Measurements from ENCODE around the gene C17orf58. TPM values are rescaled to one million over a fixed set of nuclear protein-coding genes. Genes with fewer than 3 reads are reported as not detected.
"Not testable (repeated sequence)": the region's sequence is repeated elsewhere in the genome, so short reads cannot be mapped to it uniquely, and the experiment has no call there.

Gene C17orf58
- total and polyA plus RNA-seq, 7 experiments from 2014 or later, result 0.28 to 6.9 (median 0.88) TPM; not detected in 2

- ChIA-PET CTCF (interaction anchor here (0.8 kb wide), 1 partner anchor 11 kb away, joined by 4 read pairs; no protein-coding TSS in a partner anchor), POLR2A (interaction anchor here (0.6 to 1.3 kb wide), 4 partner anchors 16 to 302 kb away, joined by 3 to 6 read pairs (median 4); partner anchors contain the start of genes KPNA2 and NOL11)
- peak overlapping the region; percentile 79 for H3K27ac ChIP-seq (ENCODE audit: low read depth, low read length)
- no peaks in the 10 kb centered on the region for H3K9me3 ChIP-seq (ENCODE audit: control insufficient read depth in 2 of 3, low read length in 3 of 3)
- intact Hi-C loops (cut with micrococcal nuclease), result loop anchor here (1.0 to 5.0 kb wide), 4 partner anchors 9 to 1307 kb away; partner anchors contain the start of genes KPNA2 (in 2 of the 2) and ABCA5 (in 1 of the 2)
- H3K27me3 Mint-ChIP-seq, result peaks cover 0 to 9% (median 0%) of the 10 kb centered on the region in 5 donors
- peaks cover 6 to 10% of the 10 kb centered on the region in 2 donors for H3K4me1 ChIP-seq (ENCODE audit: control insufficient read depth in 2 of 2, insufficient read depth in 2 of 2, low read length in 2 of 2)
- peaks cover 10 to 25% (median 17%) of the 10 kb centered on the region in 7 donors for H3K4me1 Mint-ChIP-seq
- peaks cover 0 to 13% (median 0%) of the 10 kb centered on the region in 11 donors for H3K9me3 Mint-ChIP-seq
- H3K36me3 Mint-ChIP-seq, result peaks cover 0 to 3% (median 0%) of the 10 kb centered on the region in 5 donors
- DNase-seq, result peak; percentile 88 to 100 (median 94)
- H3K4me3 Mint-ChIP-seq, result peak overlapping the region; percentile 85 to 95 (median 89)
- ATAC-seq, result peak; percentile 96
- peak overlapping the region; percentile 89 to 100 (median 98) for H3K27ac Mint-ChIP-seq
- H3K4me3 ChIP-seq (ENCODE audit: low read length), result peak overlapping the region; percentile 79
- no peaks in the 10 kb centered on the region for H3K27me3 ChIP-seq (ENCODE audit: control insufficient read depth in 2 of 2, insufficient read depth in 2 of 2, low read length in 2 of 2)
- no peaks in the 10 kb centered on the region for H3K36me3 ChIP-seq (ENCODE audit: control insufficient read depth in 2 of 3, insufficient read depth in 3 of 3, low read length in 3 of 3)
These were observed 23.6 kb upstream of the C17orf58 start for GRCh38 chr17:68019675-68020408.

GRCh38 chr17:68019336-68019674, 23.0 kb upstream of the C17orf58 start:
- Mint-ChIP-seq H3K9me3 (peaks cover 0 to 13% (median 0%) of the 10 kb centered on the region in 11 donors), H3K27ac (peak overlapping the region in 8 of 9 donors; percentile 89 to 100 (median 98)), H3K4me3 (peak overlapping the region; percentile 85 to 95 (median 89)), H3K27me3 (peaks cover 0 to 13% (median 0%) of the 10 kb centered on the region in 5 donors), H3K36me3 (peaks cover 0 to 3% (median 0%) of the 10 kb centered on the region in 5 donors), H3K4me1 (peaks cover 10 to 25% (median 18%) of the 10 kb centered on the region in 7 donors)
- Histone ChIP-seq H3K4me3 (ENCODE audit: low read length) (peak overlapping the region; percentile 79), H3K9me3 (ENCODE audit: control insufficient read depth in 2 of 3, low read length in 3 of 3) (no peaks in the 10 kb centered on the region), H3K27ac (ENCODE audit: low read depth, low read length) (no peak overlapping the region), H3K27me3 (ENCODE audit: control insufficient read depth in 2 of 2, insufficient read depth in 2 of 2, low read length in 2 of 2) (no peaks in the 10 kb centered on the region), H3K4me1 (ENCODE audit: control insufficient read depth in 2 of 2, insufficient read depth in 2 of 2, low read length in 2 of 2) (peaks cover 6 to 10% of the 10 kb centered on the region in 2 donors), H3K36me3 (ENCODE audit: control insufficient read depth in 2 of 3, insufficient read depth in 3 of 3, low read length in 3 of 3) (no peaks in the 10 kb centered on the region)
- ChIA-PET CTCF (no interaction called here), POLR2A (interaction anchor here (0.6 to 1.3 kb wide), 3 partner anchors 18 to 302 kb away, joined by 3 to 6 read pairs (median 5); partner anchors contain the start of gene NOL11)
- DNase-seq, result no peak
- intact Hi-C loops (cut with micrococcal nuclease), result loop anchor here in 1 of 2 donors (1.0 kb wide), 1 partner anchor 26 kb away; no protein-coding TSS in a partner anchor
- no peak for ATAC-seq

- POLR2A ChIA-PET; H3K27me3 ChIP-seq (ENCODE audit: control insufficient read depth in 2 of 2, insufficient read depth in 2 of 2, low read length in 2 of 2); H3K36me3 ChIP-seq (ENCODE audit: control insufficient read depth in 2 of 3, insufficient read depth in 3 of 3, low read length in 3 of 3); intact Hi-C loops (cut with micrococcal nuclease); H3K4me3 ChIP-seq (ENCODE audit: low read length); CTCF ChIA-PET; H3K9me3 ChIP-seq (ENCODE audit: control insufficient read depth in 2 of 3, low read length in 3 of 3); H3K27ac ChIP-seq (ENCODE audit: low read depth, low read length); ATAC-seq; DNase-seq; H3K36me3 Mint-ChIP-seq; H3K27ac Mint-ChIP-seq: not testable (repeated sequence)
- peaks cover 10 to 25% (median 18%) of the 10 kb centered on the region in 7 donors for H3K4me1 Mint-ChIP-seq
- H3K9me3 Mint-ChIP-seq, result peaks cover 0 to 13% (median 0%) of the 10 kb centered on the region in 11 donors
- H3K4me1 ChIP-seq (ENCODE audit: control insufficient read depth in 2 of 2, insufficient read depth in 2 of 2, low read length in 2 of 2), result peaks cover 6 to 10% of the 10 kb centered on the region in 2 donors
- peaks cover 0 to 16% (median 0%) of the 10 kb centered on the region in 5 donors for H3K27me3 Mint-ChIP-seq
- peak overlapping the region in 1 of 10 donors; percentile 6 for H3K4me3 Mint-ChIP-seq
These were observed 22.2 kb upstream of the C17orf58 start for GRCh38 chr17:68018493-68018892.

- H3K4me1 Mint-ChIP-seq, result peaks cover 10 to 25% (median 18%) of the 10 kb centered on the region in 7 donors
- CTCF ChIA-PET, result no interaction called here
- H3K36me3 Mint-ChIP-seq, result peaks cover 0 to 3% (median 0%) of the 10 kb centered on the region in 5 donors
- Histone ChIP-seq H3K4me3 (ENCODE audit: low read length) (no peak overlapping the region), H3K27ac (ENCODE audit: low read depth, low read length) (no peak overlapping the region), H3K9me3 (ENCODE audit: control insufficient read depth in 2 of 3, low read length in 3 of 3) (no peaks in the 10 kb centered on the region), H3K36me3 (ENCODE audit: control insufficient read depth in 2 of 3, insufficient read depth in 3 of 3, low read length in 3 of 3) (no peaks in the 10 kb centered on the region), H3K4me1 (ENCODE audit: control insufficient read depth in 2 of 2, insufficient read depth in 2 of 2, low read length in 2 of 2) (peaks cover 6 to 10% of the 10 kb centered on the region in 2 donors), H3K27me3 (ENCODE audit: control insufficient read depth in 2 of 2, insufficient read depth in 2 of 2, low read length in 2 of 2) (no peaks in the 10 kb centered on the region)
- intact Hi-C loops (cut with micrococcal nuclease), result no loop called here
- no peak overlapping the region for H3K4me3 Mint-ChIP-seq
- peaks cover 0 to 13% (median 0%) of the 10 kb centered on the region in 11 donors for H3K9me3 Mint-ChIP-seq
- H3K27me3 Mint-ChIP-seq, result peaks cover 0 to 16% (median 0%) of the 10 kb centered on the region in 5 donors
- DNase-seq (no peak), ATAC-seq (no peak)
- peak overlapping the region in 1 of 9 donors; percentile 45 for H3K27ac Mint-ChIP-seq
- POLR2A ChIA-PET, result interaction anchor here (0.6 kb wide), 1 partner anchor 29 kb away, joined by 4 read pairs; no protein-coding TSS in a partner anchor
These were observed 20.6 kb upstream of the C17orf58 start for GRCh38 chr17:68016838-68017237.

GRCh38 chr17:68015081-68015723, 18.9 kb upstream of the C17orf58 start:
- ChIA-PET CTCF (interaction anchor here (0.6 kb wide), 1 partner anchor 12 kb away, joined by 3 read pairs; no protein-coding TSS in a partner anchor), POLR2A (no interaction called here)
- Mint-ChIP-seq H3K27me3 (peaks cover 0 to 18% (median 0%) of the 10 kb centered on the region in 5 donors), H3K27ac (peak overlapping the region in 3 of 9 donors; percentile 4 to 66 (median 24)), H3K4me3 (peak overlapping the region in 1 of 10 donors; percentile 37), H3K4me1 (peaks cover 9 to 24% (median 16%) of the 10 kb centered on the region in 7 donors), H3K9me3 (peaks cover 0 to 7% (median 0%) of the 10 kb centered on the region in 11 donors), H3K36me3 (peaks cover 0 to 3% (median 0%) of the 10 kb centered on the region in 5 donors)
- Histone ChIP-seq H3K4me3 (ENCODE audit: low read length) (no peak overlapping the region), H3K27me3 (ENCODE audit: control insufficient read depth in 2 of 2, insufficient read depth in 2 of 2, low read length in 2 of 2) (no peaks in the 10 kb centered on the region), H3K36me3 (ENCODE audit: control insufficient read depth in 2 of 3, insufficient read depth in 3 of 3, low read length in 3 of 3) (no peaks in the 10 kb centered on the region), H3K4me1 (ENCODE audit: control insufficient read depth in 2 of 2, insufficient read depth in 2 of 2, low read length in 2 of 2) (peaks cover 0 to 14% of the 10 kb centered on the region in 2 donors), H3K9me3 (ENCODE audit: control insufficient read depth in 2 of 3, low read length in 3 of 3) (no peaks in the 10 kb centered on the region), H3K27ac (ENCODE audit: low read depth, low read length) (no peak overlapping the region)
- DNase-seq (no peak), ATAC-seq (no peak)
- intact Hi-C loops (cut with micrococcal nuclease), result no loop called here

- no peak overlapping the region for H3K27ac Mint-ChIP-seq
These were observed 17.1 kb upstream of the C17orf58 start for GRCh38 chr17:68013385-68013784.

More at GRCh38 chr17:68013385-68013784, 17.1 kb upstream of the C17orf58 start:
- Mint-ChIP-seq H3K4me1 (peaks cover 2 to 16% (median 8%) of the 10 kb centered on the region in 7 donors), H3K9me3 (no peaks in the 10 kb centered on the region), H3K4me3 (no peak overlapping the region), H3K36me3 (no peaks in the 10 kb centered on the region), H3K27me3 (peaks cover 0 to 22% (median 0%) of the 10 kb centered on the region in 5 donors)
- H3K36me3 ChIP-seq (ENCODE audit: control insufficient read depth in 2 of 3, insufficient read depth in 3 of 3, low read length in 3 of 3), result no peaks in the 10 kb centered on the region
- POLR2A ChIA-PET, result no interaction called here
- H3K4me1 ChIP-seq (ENCODE audit: control insufficient read depth in 2 of 2, insufficient read depth in 2 of 2, low read length in 2 of 2), result peaks cover 0 to 4% of the 10 kb centered on the region in 2 donors
- H3K27ac ChIP-seq (ENCODE audit: low read depth, low read length), result no peak overlapping the region
- intact Hi-C loops (cut with micrococcal nuclease), result no loop called here
- CTCF ChIA-PET, result no interaction called here
- DNase-seq (no peak), ATAC-seq (no peak)
- no peaks in the 10 kb centered on the region for H3K9me3 ChIP-seq (ENCODE audit: control insufficient read depth in 2 of 3, low read length in 3 of 3)
- no peaks in the 10 kb centered on the region for H3K27me3 ChIP-seq (ENCODE audit: control insufficient read depth in 2 of 2, insufficient read depth in 2 of 2, low read length in 2 of 2)
- H3K4me3 ChIP-seq (ENCODE audit: low read length), result no peak overlapping the region

Data from naive thymus-derived CD4-positive, alpha-beta T cell (primary cell).